Measurements from ENCODE around the gene HERPUD1. TPM values are rescaled to one million over a fixed set of nuclear protein-coding genes. Genes with fewer than 3 reads are reported as not detected.

HERPUD1 gene
- total RNA-seq, 1 donor = 190 TPM

DNA sequence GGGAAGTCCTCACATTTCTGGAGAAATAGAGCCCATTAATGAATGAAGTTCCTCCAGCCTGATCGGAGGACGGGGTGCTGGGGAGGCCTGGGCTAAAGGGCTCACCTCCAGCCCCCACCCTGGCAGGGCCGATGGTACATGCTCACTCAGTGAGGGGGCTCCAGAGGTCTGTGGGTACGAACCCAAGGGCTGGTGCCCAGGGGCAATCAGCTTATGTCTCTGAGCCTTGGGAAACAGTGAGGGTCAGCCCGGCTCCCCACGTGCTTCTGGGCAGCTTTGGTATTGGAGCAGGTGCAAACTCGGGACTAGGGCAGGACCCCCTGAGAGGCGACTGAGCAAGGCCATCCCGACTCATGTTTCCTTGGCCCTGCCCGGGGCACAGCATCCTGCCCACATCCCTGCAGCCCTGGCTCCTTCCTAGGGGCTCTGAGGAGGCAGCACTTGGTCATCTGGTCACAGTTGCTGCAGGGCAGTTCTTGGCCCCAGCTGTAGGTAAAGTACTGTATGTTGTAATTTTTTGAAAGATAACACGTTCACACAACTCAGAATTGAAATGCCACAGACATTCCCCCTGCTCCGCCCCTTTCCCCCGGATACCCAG is 28.8 kb downstream of the HERPUD1 start:
- H4K20me1 ChIP-seq (ENCODE audit: insufficient read depth, low read length) = no peaks in the 10 kb centered on the region
- TF ChIP-seq, protein P1, sequence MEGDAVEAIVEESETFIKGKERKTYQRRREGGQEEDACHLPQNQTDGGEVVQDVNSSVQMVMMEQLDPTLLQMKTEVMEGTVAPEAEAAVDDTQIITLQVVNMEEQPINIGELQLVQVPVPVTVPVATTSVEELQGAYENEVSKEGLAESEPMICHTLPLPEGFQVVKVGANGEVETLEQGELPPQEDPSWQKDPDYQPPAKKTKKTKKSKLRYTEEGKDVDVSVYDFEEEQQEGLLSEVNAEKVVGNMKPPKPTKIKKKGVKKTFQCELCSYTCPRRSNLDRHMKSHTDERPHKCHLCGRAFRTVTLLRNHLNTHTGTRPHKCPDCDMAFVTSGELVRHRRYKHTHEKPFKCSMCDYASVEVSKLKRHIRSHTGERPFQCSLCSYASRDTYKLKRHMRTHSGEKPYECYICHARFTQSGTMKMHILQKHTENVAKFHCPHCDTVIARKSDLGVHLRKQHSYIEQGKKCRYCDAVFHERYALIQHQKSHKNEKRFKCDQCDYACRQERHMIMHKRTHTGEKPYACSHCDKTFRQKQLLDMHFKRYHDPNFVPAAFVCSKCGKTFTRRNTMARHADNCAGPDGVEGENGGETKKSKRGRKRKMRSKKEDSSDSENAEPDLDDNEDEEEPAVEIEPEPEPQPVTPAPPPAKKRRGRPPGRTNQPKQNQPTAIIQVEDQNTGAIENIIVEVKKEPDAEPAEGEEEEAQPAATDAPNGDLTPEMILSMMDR (IDR thresholded peaks at IDR 0.05; ENCODE audit: extremely low read depth, low read depth, low read length) = no peak
- no peak for DNase-seq (ENCODE audit: insufficient read length, low spot score, missing footprints)

GRCh38 chr16:56961386-56961785 is 29.4 kb downstream of the HERPUD1 start:
- Histone ChIP-seq H3K27me3 (ENCODE audit: insufficient read depth, low read length) (no peaks in the 10 kb centered on the region), H3K9me3 (ENCODE audit: low read depth, low read length) (no peaks in the 10 kb centered on the region), H3K36me3 (ENCODE audit: insufficient read depth, low read length) (no peaks in the 10 kb centered on the region), H3K79me2 (ENCODE audit: insufficient read depth, low read length) (no peaks in the 10 kb centered on the region), H3K4me1 (ENCODE audit: insufficient read depth, low read length) (peaks cover 30% of the 10 kb centered on the region), H2AFZ (ENCODE audit: low read length) (no peak overlapping the region), H3K27ac (ENCODE audit: low read depth, low read length) (peak overlapping the region; percentile 41), H3K4me3 (ENCODE audit: insufficient read depth, low read length) (no peak overlapping the region), H4K20me1 (ENCODE audit: insufficient read depth, low read length) (no peaks in the 10 kb centered on the region), H3K4me2 (ENCODE audit: insufficient read depth, low read length) (peak overlapping the region; percentile 4)
- DNase-seq (ENCODE audit: insufficient read length, low spot score, missing footprints) = no peak
- TF ChIP-seq, protein P1 (IDR thresholded peaks at IDR 0.05; ENCODE audit: extremely low read depth, low read depth, low read length) = no peak

More for the DNA sequence above, 28.8 kb downstream of the HERPUD1 start:
- no peaks in the 10 kb centered on the region for H3K27me3 ChIP-seq (ENCODE audit: insufficient read depth, low read length)
- no peak overlapping the region for H3K27ac ChIP-seq (ENCODE audit: low read depth, low read length)
- peak overlapping the region; percentile 4 for H3K4me2 ChIP-seq (ENCODE audit: insufficient read depth, low read length)
- H3K4me1 ChIP-seq (ENCODE audit: insufficient read depth, low read length) = peaks cover 24% of the 10 kb centered on the region
- H3K36me3 ChIP-seq (ENCODE audit: insufficient read depth, low read length) = no peaks in the 10 kb centered on the region
- no peak overlapping the region for H3K4me3 ChIP-seq (ENCODE audit: insufficient read depth, low read length)
- H3K9me3 ChIP-seq (ENCODE audit: low read depth, low read length) = no peaks in the 10 kb centered on the region
- H2AFZ ChIP-seq (ENCODE audit: low read length) = no peak overlapping the region
- no peaks in the 10 kb centered on the region for H3K79me2 ChIP-seq (ENCODE audit: insufficient read depth, low read length)

- Histone ChIP-seq H2AFZ (ENCODE audit: low read length) (no peak within 1 kb of the TSS), H3K9me3 (ENCODE audit: low read depth, low read length) (no peaks in the 10 kb centered on the region), H3K27ac (ENCODE audit: low read depth, low read length) (peak within 1 kb of the TSS; percentile 41), H4K20me1 (ENCODE audit: insufficient read depth, low read length) (no peaks in the 10 kb centered on the region), H3K79me2 (ENCODE audit: insufficient read depth, low read length) (no peaks in the 10 kb centered on the region), H3K4me1 (ENCODE audit: insufficient read depth, low read length) (peaks cover 30% of the 10 kb centered on the region), H3K36me3 (ENCODE audit: insufficient read depth, low read length) (no peaks in the 10 kb centered on the region), H3K4me2 (ENCODE audit: insufficient read depth, low read length) (peak within 1 kb of the TSS; percentile 4), H3K4me3 (ENCODE audit: insufficient read depth, low read length) (no peak within 1 kb of the TSS), H3K27me3 (ENCODE audit: insufficient read depth, low read length) (no peaks in the 10 kb centered on the region)
- TF ChIP-seq, protein P1 (IDR thresholded peaks at IDR 0.05; ENCODE audit: extremely low read depth, low read depth, low read length) = no peak
- DNase-seq (ENCODE audit: insufficient read length, low spot score, missing footprints) = no peak
These were observed 29.9 kb downstream of the HERPUD1 start, which contains the start of gene CETP for GRCh38 chr16:56961851-56962281. CETP (plus strand) TSS chr16:56961950; CDS start chr16:56961980, 30 bp downstream.

DNA sequence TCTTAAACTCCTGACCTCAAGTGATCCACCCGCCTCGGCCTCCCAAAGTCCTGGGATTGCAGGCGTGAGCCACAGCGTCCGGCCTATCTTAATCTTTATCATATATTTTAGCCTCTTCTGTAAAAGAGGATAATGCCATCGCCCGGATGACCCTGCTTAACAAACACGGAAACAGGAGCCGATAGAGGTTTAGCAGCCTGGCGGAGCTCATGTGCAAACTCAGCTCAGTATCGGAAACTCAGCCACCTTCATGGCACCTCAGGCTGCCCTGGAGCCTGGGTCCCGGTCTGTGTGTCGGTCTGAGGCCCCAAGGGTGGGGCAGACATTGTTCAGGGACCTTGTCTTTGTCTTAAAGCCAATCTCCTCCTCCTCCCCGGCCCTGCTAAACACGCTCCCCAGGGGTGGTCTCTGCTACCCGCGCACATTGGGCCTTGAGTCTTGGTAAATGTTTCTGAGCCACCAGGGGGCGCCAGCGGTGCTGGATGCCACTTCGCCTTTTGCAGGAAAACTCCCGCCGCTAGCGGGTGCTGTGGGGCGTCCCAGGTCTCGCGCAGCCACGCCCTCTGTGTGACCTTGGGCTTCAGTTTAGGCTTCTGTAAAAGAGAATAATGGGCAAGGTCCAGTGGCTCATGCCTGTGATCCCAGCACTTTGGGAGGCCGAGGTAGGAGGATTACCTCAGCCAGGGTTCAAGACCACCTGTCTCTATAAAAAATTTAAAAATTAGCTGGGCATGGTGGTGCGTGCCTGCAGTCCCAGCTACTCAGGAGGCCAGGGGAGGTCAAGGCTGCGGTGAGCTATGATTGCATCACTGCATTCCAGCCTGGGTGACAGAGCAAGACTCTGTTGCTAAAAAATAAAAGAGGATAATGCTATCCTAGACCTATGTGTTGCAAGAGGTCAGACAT is 32.6 kb downstream of the HERPUD1 start:
- Histone ChIP-seq H3K27ac (ENCODE audit: low read depth, low read length) (peak overlapping the region; percentile 91), H3K27me3 (ENCODE audit: insufficient read depth, low read length) (no peaks in the 10 kb centered on the region), H3K4me2 (ENCODE audit: insufficient read depth, low read length) (peak overlapping the region; percentile 14), H3K36me3 (ENCODE audit: insufficient read depth, low read length) (no peaks in the 10 kb centered on the region), H3K4me1 (ENCODE audit: insufficient read depth, low read length) (peaks cover 36% of the 10 kb centered on the region), H3K4me3 (ENCODE audit: insufficient read depth, low read length) (no peak overlapping the region), H3K9me3 (ENCODE audit: low read depth, low read length) (no peaks in the 10 kb centered on the region), H4K20me1 (ENCODE audit: insufficient read depth, low read length) (no peaks in the 10 kb centered on the region), H2AFZ (ENCODE audit: low read length) (no peak overlapping the region), H3K79me2 (ENCODE audit: insufficient read depth, low read length) (no peaks in the 10 kb centered on the region)
- TF ChIP-seq, protein P1 (IDR thresholded peaks at IDR 0.05; ENCODE audit: extremely low read depth, low read depth, low read length) = peak; percentile 76
- no peak for DNase-seq (ENCODE audit: insufficient read length, low spot score, missing footprints)

All from osteoblast (primary cell).